ENCODE results near the gene ERGIC2. TPM values are rescaled to one million over a fixed set of nuclear protein-coding genes. Genes with fewer than 3 reads are reported as not detected.
"Not testable (repeated sequence)": the region's sequence is repeated elsewhere in the genome, so short reads cannot be mapped to it uniquely, and the experiment has no call there.

The ERGIC2 gene
- total RNA-seq, 1 donor from 2014 or later = 58.8 TPM

DNA sequence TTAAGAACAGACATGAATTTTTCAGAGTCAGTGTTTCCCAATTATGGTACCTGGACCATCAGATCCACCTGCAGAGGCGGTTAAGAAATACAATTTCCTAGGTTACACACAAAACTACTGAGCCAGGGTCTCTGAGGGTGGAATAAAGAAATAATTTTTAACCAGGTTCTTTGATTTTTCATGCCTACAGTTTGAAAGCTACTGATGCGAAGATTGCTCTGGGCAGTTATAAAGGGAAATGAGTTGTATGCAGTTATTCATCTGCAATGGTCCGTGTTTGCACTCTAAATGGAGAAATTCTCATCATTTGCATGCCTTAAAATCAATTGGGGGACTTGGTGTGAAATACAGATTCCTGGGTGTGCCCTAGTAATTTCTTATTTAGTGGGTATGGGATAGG lies 89.7 kb downstream of the ERGIC2 start:
- no peak for DNase-seq

DNA sequence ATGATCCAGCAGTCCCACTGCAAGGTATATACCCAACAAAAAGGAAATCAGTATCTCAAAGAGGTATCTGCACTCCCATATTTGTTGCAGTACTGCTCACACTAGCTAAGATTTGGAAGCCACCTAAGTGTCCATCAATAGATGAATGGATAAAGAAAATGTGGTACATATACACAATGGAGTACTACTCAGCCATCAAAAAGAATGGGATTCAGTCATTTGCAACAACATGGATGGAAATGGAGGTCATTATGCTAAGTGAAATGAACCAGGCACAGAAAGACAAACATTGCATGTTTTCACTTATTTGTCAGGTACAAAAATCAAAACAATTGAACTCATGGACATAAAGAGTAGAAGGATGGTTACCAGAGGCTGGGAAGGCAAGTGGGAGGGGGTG lies 90.5 kb downstream of the ERGIC2 start:
- DNase-seq = not testable (repeated sequence)

DNA sequence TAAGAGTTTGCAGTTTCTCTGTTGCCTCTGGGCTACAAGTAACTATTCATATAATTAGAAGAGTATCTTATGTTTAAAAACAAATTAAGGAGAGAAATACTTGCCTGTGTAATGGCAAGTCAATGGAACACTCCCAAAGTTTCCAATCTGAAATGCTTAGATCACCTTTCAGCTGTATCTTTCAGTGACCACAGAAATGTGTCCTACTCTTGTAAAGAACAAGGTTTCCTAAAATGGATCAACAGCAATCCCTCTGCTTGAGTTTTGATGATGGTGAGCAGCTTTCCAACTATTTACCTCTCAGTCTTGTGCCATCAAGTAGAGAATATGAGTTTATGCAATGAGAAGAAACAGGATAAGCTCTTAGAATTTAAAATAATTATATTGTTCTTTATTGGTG lies 92.9 kb downstream of the ERGIC2 start:
- no peak for DNase-seq

DNA sequence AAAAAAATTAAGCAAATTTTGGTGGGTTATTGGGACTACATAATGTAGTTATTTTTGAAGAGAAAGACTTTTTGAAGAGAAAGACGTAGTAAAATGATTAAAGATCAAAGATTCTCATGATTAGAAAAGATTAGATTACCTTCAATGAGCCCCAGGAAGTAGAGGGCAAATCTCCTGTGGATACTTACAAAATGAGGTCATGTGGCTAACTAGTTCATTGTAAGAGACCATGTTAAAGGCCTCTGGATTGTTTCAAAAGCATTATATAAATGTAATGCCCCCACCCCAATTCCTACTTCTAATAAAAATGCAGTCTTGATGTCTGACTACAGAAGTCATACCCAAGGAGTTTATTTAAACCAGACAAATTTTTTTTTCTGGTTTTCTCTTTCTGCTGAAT lies 93.3 kb downstream of the ERGIC2 start:
- DNase-seq = no peak

Other genes with a start within 250 kb of the ERGIC2 start
- gene FAR2, start 231.9 kb downstream of the ERGIC2 start, total RNA-seq = 62.2 TPM
- gene OVCH1, start 116.5 kb upstream of the ERGIC2 start, total RNA-seq = 1.2 TPM